HepG2 (cell line): ENCODE measurements around the gene FAM83C. TPM values are rescaled to one million over a fixed set of nuclear protein-coding genes. Genes with fewer than 3 reads are reported as not detected.

Experiments
- CENPT ChIP-seq: sonication (generic); formaldehyde crosslinking; IDR thresholded peaks from 2 replicates; pipeline ENCODE4 v1.8.0; 2022; ENCODE audit warnings: low read depth, mild to moderate bottlenecking, moderate library complexity, missing genetic modification reagents
- GPN1 ChIP-seq: sonication (generic); formaldehyde crosslinking; IDR thresholded peaks from 2 replicates; pipeline ENCODE4 v1.5.1; 2020; ENCODE audit warnings: missing genetic modification reagents, borderline replicate concordance
- RAD51 ChIP-seq: fragments of 450-650 bp; IDR thresholded peaks from 2 replicates; pipeline ENCODE4 v1.6.1; 2016; ENCODE audit warnings: borderline replicate concordance
- SOX5 ChIP-seq: IDR thresholded peaks from 2 replicates; pipeline ENCODE4 v1.6.1; 2016; ENCODE audit warnings: borderline replicate concordance
- SP1 ChIP-seq, 2 experiments: fragments of 450-650 bp in 1 of 2; sonication (generic) in 1 of 2; formaldehyde crosslinking in 1 of 2; IDR thresholded peaks; 2 replicates each; pipeline versions ENCODE4 v1.4.0 to v1.6.1; 2016 to 2020; ENCODE audit warnings: missing genetic modification reagents in 1 of 2
- TAF15 ChIP-seq: fragments of 200-400 bp; formaldehyde crosslinking; IDR thresholded peaks from one replicate; pipeline ENCODE4 v1.6.1; 2018; ENCODE audit warnings: mild to moderate bottlenecking, low read depth, low read length; ENCODE audit not compliant: poor library complexity, severe bottlenecking
- ZBTB40 ChIP-seq, 2 experiments: fragments of 450-650 bp in 1 of 2; sonication (generic) in 1 of 2; formaldehyde crosslinking in 1 of 2; IDR thresholded peaks; 2 replicates each; pipeline versions ENCODE4 v1.6.1 to v1.8.0; 2016 to 2022; ENCODE audit warnings: antibody characterized with exemption in 1 of 2, mild to moderate bottlenecking in 1 of 2, missing genetic modification reagents in 1 of 2
- ZC3H4 ChIP-seq: sonication (generic); formaldehyde crosslinking; IDR thresholded peaks from 2 replicates; pipeline ENCODE4 v1.4.0; 2020; ENCODE audit warnings: missing genetic modification reagents, borderline replicate concordance
- ZFP36 ChIP-seq: fragments of 150-350 bp; IDR thresholded peaks from 2 replicates; pipeline ENCODE4 v1.6.1; 2018; ENCODE audit warnings: borderline replicate concordance, low read length, low read depth; ENCODE audit not compliant: partially characterized antibody
- ZKSCAN5 ChIP-seq: sonication (generic); formaldehyde crosslinking; IDR thresholded peaks from 2 replicates; pipeline ENCODE4 v1.5.1; 2020; ENCODE audit warnings: mild to moderate bottlenecking, missing genetic modification reagents
- ZNF281 ChIP-seq: sonication (generic); formaldehyde crosslinking; IDR thresholded peaks from 2 replicates; pipeline ENCODE4 v1.4.0; 2020; ENCODE audit warnings: missing genetic modification reagents, borderline replicate concordance
- ZNF383 ChIP-seq: sonication (generic); formaldehyde crosslinking; IDR thresholded peaks from 2 replicates; pipeline ENCODE4 v1.4.0; 2020; ENCODE audit warnings: missing genetic modification reagents, mild to moderate bottlenecking, borderline replicate concordance
- ZNF460 ChIP-seq: sonication (generic); formaldehyde crosslinking; IDR thresholded peaks from 2 replicates; pipeline ENCODE4 v1.5.1; 2020; ENCODE audit warnings: missing genetic modification reagents, mild to moderate bottlenecking, borderline replicate concordance
- ZNF83 ChIP-seq: sonication (generic); formaldehyde crosslinking; IDR thresholded peaks from 2 replicates; pipeline ENCODE4 v1.4.0; 2020; ENCODE audit warnings: missing genetic modification reagents, mild to moderate bottlenecking, borderline replicate concordance
- polyA plus RNA-seq, 8 experiments: library from polyadenylated mRNA; depleted of rRNA in 3 of 8; stranded (reverse) in 7 of 8; unstranded in 1 of 8; fragments of >200 nt; fragmentation: Illumina TruSeq in 4 of 8; extraction: Trizol in 4 of 8; gene quantifications; 2 replicates each; pipeline versions ENCODE4 v1.2.1 to v1.2.3, GENCODE V29; 2011 to 2016; ENCODE audit warnings: low read depth in 4 of 8, missing spikeins in 1 of 8, mixed read lengths in 1 of 8; ENCODE audit not compliant: insufficient read depth in 1 of 8
- total RNA-seq, 5 experiments: library from RNA; depleted of rRNA; stranded (reverse); fragments of >200 nt; fragmentation: Illumina TruSeq; extraction: Trizol; gene quantifications; 2 replicates each; pipeline ENCODE4 v1.2.3, GENCODE V29; 2016; ENCODE audit warnings: low read depth in 1 of 5

Gene FAM83C
- total and polyA plus RNA-seq, 2 of the 13 experiments (the other 11 are each of a cell fraction or from before 2014, with no cell fraction given): 0.04 TPM; not detected in 1

- TF ChIP-seq ZKSCAN5 (0 out of 2 replicates have a peak, but pooled peaks have one; percentile 9), ZNF83 (CRISPR knock-in tag) (peak; percentile 72; the same call in 1 of the 2 replicates), GPN1 (CRISPR knock-in tag) (no peak), SP1 (IDR thresholded peaks at IDR 0.05) (no peak), SP1 (CRISPR knock-in tag; IDR thresholded peaks at IDR 0.05) (no peak), ZC3H4 (no peak), TAF15 (peak; percentile 49), CENPT (CRISPR knock-in tag) (peak; percentile 77; the same call in 1 of the 2 replicates), SOX5 (CRISPR knock-in tag) (no peak), ZBTB40 (IDR thresholded peaks at IDR 0.05) (no peak), ZBTB40 (CRISPR knock-in tag; IDR thresholded peaks at IDR 0.05) (no peak), ZFP36 (no peak), ZNF281 (CRISPR knock-in tag) (no peak), ZNF383 (CRISPR knock-in tag) (0 out of 2 replicates have a peak, but pooled peaks have one; percentile 66), ZNF460 (no peak), RAD51 (no peak)
Observed at GRCh38 chr20:35287509-35288324, 4.5 kb downstream of the FAM83C start (continued).
